ENCODE measurements around the gene RXRA.

RXRA gene

DNA sequence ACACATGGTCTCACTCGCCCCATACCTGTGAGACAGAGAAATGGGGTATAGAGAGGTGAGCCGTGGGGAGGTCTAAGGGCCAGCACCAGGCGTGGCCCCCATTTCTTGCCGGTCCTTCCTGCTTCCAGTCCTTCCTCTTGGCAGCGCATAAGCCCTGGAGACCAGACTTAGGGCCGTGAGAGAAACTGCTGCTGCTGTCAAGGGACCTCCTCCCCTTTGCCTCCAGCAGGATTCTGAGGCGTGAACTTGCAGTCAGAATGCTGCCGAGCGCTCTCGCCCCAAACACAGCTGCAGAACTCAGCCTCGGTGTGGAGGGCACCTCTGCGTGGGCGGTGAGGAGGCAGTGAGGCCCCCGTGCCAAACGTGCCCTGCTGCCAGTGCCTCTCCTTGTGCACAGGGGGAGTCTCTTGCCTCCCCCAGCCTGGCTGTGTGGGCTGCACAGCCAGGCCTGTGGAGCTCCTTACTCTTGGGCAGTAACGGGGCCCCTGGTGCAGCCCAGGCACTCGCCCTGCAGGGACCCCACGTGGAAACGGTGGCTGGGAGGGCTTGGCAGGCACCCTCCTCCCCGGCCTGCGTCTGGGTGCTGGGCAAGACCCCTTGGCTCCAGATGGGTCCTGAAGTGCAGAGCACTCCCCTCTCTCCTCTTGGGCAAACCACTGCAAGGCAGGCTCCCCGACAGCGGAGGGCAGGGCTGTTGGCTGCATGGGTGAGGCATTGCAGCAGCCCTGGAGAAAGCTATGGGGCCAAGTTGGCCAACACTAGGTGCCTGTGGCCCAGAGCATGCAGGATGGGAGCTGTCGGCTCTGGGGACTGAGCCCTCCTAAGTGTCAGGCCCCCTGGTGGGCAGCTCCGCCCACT is 85.4 kb downstream of the RXRA start:
- Histone ChIP-seq H3K27me3 (no peaks in the 10 kb centered on the region), H3K4me1 (ENCODE audit: control insufficient read depth in 1 of 2, insufficient read depth in 1 of 2, low read depth in 1 of 2, low read length in 1 of 2) (peaks cover 62 to 63% of the 10 kb centered on the region in 2 experiments), H3K36me3 (peaks cover 81% of the 10 kb centered on the region), H3K4me3 (ENCODE audit: low read depth in 1 of 2, low read length in 1 of 2) (no peak overlapping the region), H3K9me3 (no peaks in the 10 kb centered on the region), H3K27ac (peak overlapping the region; percentile 100)
- TF ChIP-seq, protein P1, sequence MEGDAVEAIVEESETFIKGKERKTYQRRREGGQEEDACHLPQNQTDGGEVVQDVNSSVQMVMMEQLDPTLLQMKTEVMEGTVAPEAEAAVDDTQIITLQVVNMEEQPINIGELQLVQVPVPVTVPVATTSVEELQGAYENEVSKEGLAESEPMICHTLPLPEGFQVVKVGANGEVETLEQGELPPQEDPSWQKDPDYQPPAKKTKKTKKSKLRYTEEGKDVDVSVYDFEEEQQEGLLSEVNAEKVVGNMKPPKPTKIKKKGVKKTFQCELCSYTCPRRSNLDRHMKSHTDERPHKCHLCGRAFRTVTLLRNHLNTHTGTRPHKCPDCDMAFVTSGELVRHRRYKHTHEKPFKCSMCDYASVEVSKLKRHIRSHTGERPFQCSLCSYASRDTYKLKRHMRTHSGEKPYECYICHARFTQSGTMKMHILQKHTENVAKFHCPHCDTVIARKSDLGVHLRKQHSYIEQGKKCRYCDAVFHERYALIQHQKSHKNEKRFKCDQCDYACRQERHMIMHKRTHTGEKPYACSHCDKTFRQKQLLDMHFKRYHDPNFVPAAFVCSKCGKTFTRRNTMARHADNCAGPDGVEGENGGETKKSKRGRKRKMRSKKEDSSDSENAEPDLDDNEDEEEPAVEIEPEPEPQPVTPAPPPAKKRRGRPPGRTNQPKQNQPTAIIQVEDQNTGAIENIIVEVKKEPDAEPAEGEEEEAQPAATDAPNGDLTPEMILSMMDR (IDR thresholded peaks at IDR 0.05), result no peak

- Histone ChIP-seq H3K9me3 (no peaks in the 10 kb centered on the region), H3K36me3 (peaks cover 87% of the 10 kb centered on the region), H3K27me3 (no peaks in the 10 kb centered on the region), H3K4me1 (ENCODE audit: control insufficient read depth in 1 of 2, insufficient read depth in 1 of 2, low read depth in 1 of 2, low read length in 1 of 2) (peaks cover 56 to 57% of the 10 kb centered on the region in 2 experiments), H3K27ac (peak overlapping the region; percentile 100), H3K4me3 (ENCODE audit: low read depth in 1 of 2, low read length in 1 of 2) (no peak overlapping the region)
- TF ChIP-seq, protein P1 (IDR thresholded peaks at IDR 0.05), result no peak
These were observed 86.0 kb downstream of the RXRA start for GRCh38 chr9:134412298-134412711.

- peaks cover 94% of the 10 kb centered on the region for H3K36me3 ChIP-seq
- H3K27me3 ChIP-seq, result no peaks in the 10 kb centered on the region
- peak overlapping the region; percentile 100 for H3K27ac ChIP-seq
- no peak overlapping the region for H3K4me3 ChIP-seq (ENCODE audit: low read depth in 1 of 2, low read length in 1 of 2)
- H3K4me1 ChIP-seq (ENCODE audit: control insufficient read depth in 1 of 2, insufficient read depth in 1 of 2, low read depth in 1 of 2, low read length in 1 of 2), result peaks cover 47 to 48% of the 10 kb centered on the region in 2 experiments
- H3K9me3 ChIP-seq, result no peaks in the 10 kb centered on the region
- TF ChIP-seq, protein P1 (IDR thresholded peaks at IDR 0.05), result no peak
These were observed 87.0 kb downstream of the RXRA start for GRCh38 chr9:134413112-134413715.

- Histone ChIP-seq H3K9me3 (no peaks in the 10 kb centered on the region), H3K4me3 (ENCODE audit: low read depth in 1 of 2, low read length in 1 of 2) (no peak overlapping the region), H3K27me3 (no peaks in the 10 kb centered on the region), H3K27ac (peak overlapping the region; percentile 100), H3K36me3 (peaks cover 94% of the 10 kb centered on the region), H3K4me1 (ENCODE audit: control insufficient read depth in 1 of 2, insufficient read depth in 1 of 2, low read depth in 1 of 2, low read length in 1 of 2) (peaks cover 38 to 40% of the 10 kb centered on the region in 2 experiments)
- TF ChIP-seq, protein P1 (IDR thresholded peaks at IDR 0.05), result no peak
These were observed 87.8 kb downstream of the RXRA start for GRCh38 chr9:134413890-134414623.

DNA sequence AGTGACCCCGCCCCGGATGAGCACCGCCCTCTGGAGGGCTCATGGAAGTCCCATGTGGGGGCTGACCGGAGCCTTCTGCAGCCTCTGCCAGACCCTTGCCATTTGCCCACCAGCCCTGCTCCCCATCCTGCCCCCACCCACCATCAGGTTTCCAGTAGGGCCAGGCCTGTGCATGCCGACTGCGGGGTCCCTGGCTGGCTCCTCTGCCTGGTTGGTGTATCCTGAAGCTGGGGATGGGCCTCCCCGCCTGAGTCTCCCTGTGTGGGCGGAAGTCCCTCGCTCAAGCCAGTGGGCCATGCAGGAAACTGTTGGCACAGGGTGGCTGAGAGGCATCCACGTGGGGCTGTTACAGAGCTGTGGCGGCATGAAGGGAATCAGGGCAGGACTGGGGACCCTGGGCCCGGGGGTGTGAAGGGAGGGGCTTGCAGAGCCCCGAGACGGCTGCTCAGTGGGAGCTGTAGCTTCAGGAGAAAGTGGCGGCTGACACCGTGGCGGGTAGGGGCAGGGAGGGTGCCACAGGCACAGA is 88.7 kb downstream of the RXRA start:
- Histone ChIP-seq H3K4me3 (ENCODE audit: low read depth in 1 of 2, low read length in 1 of 2) (no peak overlapping the region), H3K36me3 (peaks cover 97% of the 10 kb centered on the region), H3K4me1 (ENCODE audit: control insufficient read depth in 1 of 2, insufficient read depth in 1 of 2, low read depth in 1 of 2, low read length in 1 of 2) (peaks cover 29 to 31% of the 10 kb centered on the region in 2 experiments), H3K27ac (peak overlapping the region; percentile 38), H3K27me3 (no peaks in the 10 kb centered on the region), H3K9me3 (no peaks in the 10 kb centered on the region)
- TF ChIP-seq, protein P1 (IDR thresholded peaks at IDR 0.05), result no peak
